ENCODE results near the gene TTLL8. TPM values are rescaled to one million over a fixed set of nuclear protein-coding genes. Genes with fewer than 3 reads are reported as not detected.

The TTLL8 gene
- total RNA-seq, 4 donors from 2014 or later: not detected

- H3K27ac ChIP-seq: no peak overlapping the region
- no peak for TF ChIP-seq POLR2A (IDR thresholded peaks at IDR 0.05)
- TF ChIP-seq EP300 (IDR thresholded peaks at IDR 0.05): no peak
- TF ChIP-seq POLR2AphosphoS5 (IDR thresholded peaks at IDR 0.05): no peak
- TF ChIP-seq CTCF (IDR thresholded peaks at IDR 0.05): no peak
- no peaks in the 10 kb centered on the region for H3K9me3 ChIP-seq
- 43% methylated on average over 11 of the region's 11 CpGs for WGBS
- DNase-seq (ENCODE audit: low spot score in 2 of 2): no peak
- no peaks in the 10 kb centered on the region for H3K36me3 ChIP-seq
- no peaks in the 10 kb centered on the region for H3K4me1 ChIP-seq
- no peak overlapping the region for H3K4me3 ChIP-seq
- H3K27me3 ChIP-seq: peaks cover 9% of the 10 kb centered on the region
These were observed 44.8 kb upstream of the TTLL8 start for GRCh38 chr22:50102946-50103345.

GRCh38 chr22:50101870-50102565 is 43.9 kb upstream of the TTLL8 start:
- TF ChIP-seq POLR2A (IDR thresholded peaks at IDR 0.05) (no peak), POLR2AphosphoS5 (IDR thresholded peaks at IDR 0.05) (no peak), CTCF (IDR thresholded peaks at IDR 0.05) (no peak), EP300 (IDR thresholded peaks at IDR 0.05) (no peak)
- no peaks in the 10 kb centered on the region for H3K4me1 ChIP-seq
- DNase-seq (ENCODE audit: low spot score in 2 of 2): no peak
- peaks cover 12% of the 10 kb centered on the region for H3K27me3 ChIP-seq
- no peak overlapping the region for H3K27ac ChIP-seq
- H3K4me3 ChIP-seq: no peak overlapping the region
- no peaks in the 10 kb centered on the region for H3K9me3 ChIP-seq
- no peaks in the 10 kb centered on the region for H3K36me3 ChIP-seq
- 65% methylated on average over 10 of the region's 10 CpGs for WGBS

GRCh38 chr22:50098052-50098451 is 40.0 kb upstream of the TTLL8 start:
- Histone ChIP-seq H3K27ac (no peak overlapping the region), H3K4me1 (no peaks in the 10 kb centered on the region), H3K9me3 (no peaks in the 10 kb centered on the region), H3K36me3 (no peaks in the 10 kb centered on the region), H3K27me3 (peaks cover 10% of the 10 kb centered on the region), H3K4me3 (no peak overlapping the region)
- 95% methylated on average over 3 of the region's 3 CpGs for WGBS
- DNase-seq (ENCODE audit: low spot score in 2 of 2): no peak
- no peak for TF ChIP-seq CTCF (IDR thresholded peaks at IDR 0.05)
- no peak for TF ChIP-seq EP300 (IDR thresholded peaks at IDR 0.05)
- TF ChIP-seq POLR2AphosphoS5 (IDR thresholded peaks at IDR 0.05): no peak
- TF ChIP-seq POLR2A (IDR thresholded peaks at IDR 0.05): no peak

GRCh38 chr22:50092342-50092741 is 34.2 kb upstream of the TTLL8 start:
- H3K36me3 ChIP-seq: no peaks in the 10 kb centered on the region
- no peak overlapping the region for H3K27ac ChIP-seq
- H3K4me1 ChIP-seq: no peaks in the 10 kb centered on the region
- no peak for DNase-seq (ENCODE audit: low spot score in 2 of 2)
- no peaks in the 10 kb centered on the region for H3K9me3 ChIP-seq
- TF ChIP-seq EP300 (IDR thresholded peaks at IDR 0.05) (no peak), POLR2A (IDR thresholded peaks at IDR 0.05) (no peak), POLR2AphosphoS5 (IDR thresholded peaks at IDR 0.05) (no peak), CTCF (IDR thresholded peaks at IDR 0.05) (no peak)
- H3K27me3 ChIP-seq: peaks cover 25% of the 10 kb centered on the region
- 68% methylated on average over 5 of the region's 5 CpGs for WGBS
- H3K4me3 ChIP-seq: no peak overlapping the region

GRCh38 chr22:50091092-50091768 is 33.1 kb upstream of the TTLL8 start:
- 78% methylated on average over 29 of the region's 29 CpGs for WGBS

More at GRCh38 chr22:50091092-50091768, 33.1 kb upstream of the TTLL8 start:
- Histone ChIP-seq H3K4me3 (no peak overlapping the region), H3K27ac (no peak overlapping the region), H3K36me3 (no peaks in the 10 kb centered on the region), H3K9me3 (no peaks in the 10 kb centered on the region), H3K27me3 (peaks cover 24% of the 10 kb centered on the region), H3K4me1 (no peaks in the 10 kb centered on the region)
- DNase-seq (ENCODE audit: low spot score in 2 of 2): no peak
- TF ChIP-seq POLR2A (IDR thresholded peaks at IDR 0.05) (no peak), POLR2AphosphoS5 (IDR thresholded peaks at IDR 0.05) (no peak), CTCF (IDR thresholded peaks at IDR 0.05) (no peak), EP300 (IDR thresholded peaks at IDR 0.05) (no peak)
